ENCODE data around the gene OR6M1. TPM values are rescaled to one million over a fixed set of nuclear protein-coding genes. Genes with fewer than 3 reads are reported as not detected.

Gene OR6M1
- total RNA-seq (not detected), polyA plus RNA-seq (ENCODE audit: insufficient read length in 2 of 2) (not detected)
- long read RNA-seq, donor 1, result 0 reads
- long read RNA-seq, donor 2, partial matches to known transcripts, result 0 of 1 reads
- long read RNA-seq, donor 2, other reads (novel, unspliced or antisense), result 0 of 1 reads
- long read RNA-seq, donor 3, result 0 reads
- long read RNA-seq, donor 4, result 0 reads

GRCh38 chr11:123806249-123806648, at the start of gene OR6M1:
Gene OR6M1, minus strand, starts transcription at chr11:123806349. Its CDS starts 0 bp downstream, at chr11:123806349.
- Histone ChIP-seq H3K9me3 (ENCODE audit: control insufficient read depth, insufficient read depth, low read length) (no peaks in the 10 kb centered on the region), H3K4me3 (ENCODE audit: low read depth, low read length) (no peak within 1 kb of the TSS), H3K27me3 (ENCODE audit: control insufficient read depth, insufficient read depth, low read length) (no peaks in the 10 kb centered on the region), H3K4me1 (ENCODE audit: control insufficient read depth, insufficient read depth, low read length) (no peaks in the 10 kb centered on the region), H3K27ac (ENCODE audit: low read depth, low read length) (no peak within 1 kb of the TSS), H3K36me3 (ENCODE audit: control insufficient read depth, insufficient read depth, low read length) (no peaks in the 10 kb centered on the region)
- no peak for DNase-seq (ENCODE audit: low read depth in 4 of 6, low spot score in 6 of 6)
- WGBS (ENCODE audit: insufficient coverage), result 95% methylated on average over 3 of the region's 4 CpGs

- WGBS (ENCODE audit: insufficient coverage), result 96% methylated on average over 2 of the region's 2 CpGs
- Histone ChIP-seq H3K4me1 (ENCODE audit: control insufficient read depth, insufficient read depth, low read length) (no peaks in the 10 kb centered on the region), H3K36me3 (ENCODE audit: control insufficient read depth, insufficient read depth, low read length) (no peaks in the 10 kb centered on the region), H3K27ac (ENCODE audit: low read depth, low read length) (no peak overlapping the region), H3K4me3 (ENCODE audit: low read depth, low read length) (no peak overlapping the region), H3K27me3 (ENCODE audit: control insufficient read depth, insufficient read depth, low read length) (no peaks in the 10 kb centered on the region), H3K9me3 (ENCODE audit: control insufficient read depth, insufficient read depth, low read length) (no peaks in the 10 kb centered on the region)
- DNase-seq (ENCODE audit: low read depth in 4 of 6, low spot score in 6 of 6), result no peak
Observed at GRCh38 chr11:123853038-123853437, 46.9 kb upstream of the OR6M1 start.

GRCh38 chr11:123852321-123852720, 46.2 kb upstream of the OR6M1 start:
- Histone ChIP-seq H3K36me3 (ENCODE audit: control insufficient read depth, insufficient read depth, low read length) (no peaks in the 10 kb centered on the region), H3K4me1 (ENCODE audit: control insufficient read depth, insufficient read depth, low read length) (no peaks in the 10 kb centered on the region), H3K9me3 (ENCODE audit: control insufficient read depth, insufficient read depth, low read length) (no peaks in the 10 kb centered on the region), H3K4me3 (ENCODE audit: low read depth, low read length) (no peak overlapping the region), H3K27ac (ENCODE audit: low read depth, low read length) (no peak overlapping the region), H3K27me3 (ENCODE audit: control insufficient read depth, insufficient read depth, low read length) (no peaks in the 10 kb centered on the region)
- DNase-seq (ENCODE audit: low read depth in 4 of 6, low spot score in 6 of 6), result no peak

- no peak for DNase-seq (ENCODE audit: low read depth in 4 of 6, low spot score in 6 of 6)
- 91% methylated on average over 4 of the region's 4 CpGs for WGBS (ENCODE audit: insufficient coverage)
- Histone ChIP-seq H3K4me3 (ENCODE audit: low read depth, low read length) (no peak overlapping the region), H3K27me3 (ENCODE audit: control insufficient read depth, insufficient read depth, low read length) (no peaks in the 10 kb centered on the region), H3K27ac (ENCODE audit: low read depth, low read length) (no peak overlapping the region), H3K4me1 (ENCODE audit: control insufficient read depth, insufficient read depth, low read length) (no peaks in the 10 kb centered on the region), H3K36me3 (ENCODE audit: control insufficient read depth, insufficient read depth, low read length) (no peaks in the 10 kb centered on the region), H3K9me3 (ENCODE audit: control insufficient read depth, insufficient read depth, low read length) (no peaks in the 10 kb centered on the region)
Observed at GRCh38 chr11:123851110-123851509, 45.0 kb upstream of the OR6M1 start.

GRCh38 chr11:123841174-123841573, 35.0 kb upstream of the OR6M1 start:
- Histone ChIP-seq H3K4me3 (ENCODE audit: low read depth, low read length) (no peak overlapping the region), H3K4me1 (ENCODE audit: control insufficient read depth, insufficient read depth, low read length) (no peaks in the 10 kb centered on the region), H3K27me3 (ENCODE audit: control insufficient read depth, insufficient read depth, low read length) (no peaks in the 10 kb centered on the region), H3K36me3 (ENCODE audit: control insufficient read depth, insufficient read depth, low read length) (no peaks in the 10 kb centered on the region), H3K9me3 (ENCODE audit: control insufficient read depth, insufficient read depth, low read length) (no peaks in the 10 kb centered on the region), H3K27ac (ENCODE audit: low read depth, low read length) (no peak overlapping the region)
- no peak for DNase-seq (ENCODE audit: low read depth in 4 of 6, low spot score in 6 of 6)
- WGBS (ENCODE audit: insufficient coverage), result 93% methylated on average over 5 of the region's 6 CpGs

GRCh38 chr11:123839131-123839530, 33.0 kb upstream of the OR6M1 start:
- no peak for DNase-seq (ENCODE audit: low read depth in 4 of 6, low spot score in 6 of 6)
- Histone ChIP-seq H3K27ac (ENCODE audit: low read depth, low read length) (no peak overlapping the region), H3K27me3 (ENCODE audit: control insufficient read depth, insufficient read depth, low read length) (no peaks in the 10 kb centered on the region), H3K9me3 (ENCODE audit: control insufficient read depth, insufficient read depth, low read length) (no peaks in the 10 kb centered on the region), H3K36me3 (ENCODE audit: control insufficient read depth, insufficient read depth, low read length) (no peaks in the 10 kb centered on the region), H3K4me3 (ENCODE audit: low read depth, low read length) (no peak overlapping the region), H3K4me1 (ENCODE audit: control insufficient read depth, insufficient read depth, low read length) (no peaks in the 10 kb centered on the region)
- 93% methylated on average over 4 of the region's 5 CpGs for WGBS (ENCODE audit: insufficient coverage)

- Histone ChIP-seq H3K4me1 (ENCODE audit: control insufficient read depth, insufficient read depth, low read length) (no peaks in the 10 kb centered on the region), H3K27ac (ENCODE audit: low read depth, low read length) (no peak overlapping the region), H3K9me3 (ENCODE audit: control insufficient read depth, insufficient read depth, low read length) (no peaks in the 10 kb centered on the region), H3K36me3 (ENCODE audit: control insufficient read depth, insufficient read depth, low read length) (no peaks in the 10 kb centered on the region), H3K4me3 (ENCODE audit: low read depth, low read length) (no peak overlapping the region), H3K27me3 (ENCODE audit: control insufficient read depth, insufficient read depth, low read length) (no peaks in the 10 kb centered on the region)
- DNase-seq (ENCODE audit: low read depth in 4 of 6, low spot score in 6 of 6), result no peak
- WGBS (ENCODE audit: insufficient coverage), result no CpG with 5 or more reads among the region's 1 CpG
Observed at GRCh38 chr11:123838659-123839058, 32.5 kb upstream of the OR6M1 start.

GRCh38 chr11:123838199-123838598, 32.0 kb upstream of the OR6M1 start:
- Histone ChIP-seq H3K36me3 (ENCODE audit: control insufficient read depth, insufficient read depth, low read length) (no peaks in the 10 kb centered on the region), H3K4me3 (ENCODE audit: low read depth, low read length) (no peak overlapping the region), H3K27me3 (ENCODE audit: control insufficient read depth, insufficient read depth, low read length) (no peaks in the 10 kb centered on the region), H3K27ac (ENCODE audit: low read depth, low read length) (no peak overlapping the region), H3K9me3 (ENCODE audit: control insufficient read depth, insufficient read depth, low read length) (no peaks in the 10 kb centered on the region), H3K4me1 (ENCODE audit: control insufficient read depth, insufficient read depth, low read length) (no peaks in the 10 kb centered on the region)
- no peak for DNase-seq (ENCODE audit: low read depth in 4 of 6, low spot score in 6 of 6)
- 50% methylated on average over 2 of the region's 3 CpGs for WGBS (ENCODE audit: insufficient coverage)

GRCh38 chr11:123833095-123833494, 26.9 kb upstream of the OR6M1 start:
- no peak overlapping the region for H3K4me3 ChIP-seq (ENCODE audit: low read depth, low read length)
- H3K9me3 ChIP-seq (ENCODE audit: control insufficient read depth, insufficient read depth, low read length), result no peaks in the 10 kb centered on the region
- no peaks in the 10 kb centered on the region for H3K4me1 ChIP-seq (ENCODE audit: control insufficient read depth, insufficient read depth, low read length)
- WGBS (ENCODE audit: insufficient coverage), result no CpG with 5 or more reads among the region's 2 CpGs
- no peaks in the 10 kb centered on the region for H3K27me3 ChIP-seq (ENCODE audit: control insufficient read depth, insufficient read depth, low read length)
- no peak for DNase-seq (ENCODE audit: low read depth in 4 of 6, low spot score in 6 of 6)
- no peaks in the 10 kb centered on the region for H3K36me3 ChIP-seq (ENCODE audit: control insufficient read depth, insufficient read depth, low read length)
- H3K27ac ChIP-seq (ENCODE audit: low read depth, low read length), result no peak overlapping the region

GRCh38 chr11:123829745-123830144, 23.6 kb upstream of the OR6M1 start:
- Histone ChIP-seq H3K9me3 (ENCODE audit: control insufficient read depth, insufficient read depth, low read length) (no peaks in the 10 kb centered on the region), H3K36me3 (ENCODE audit: control insufficient read depth, insufficient read depth, low read length) (no peaks in the 10 kb centered on the region), H3K27me3 (ENCODE audit: control insufficient read depth, insufficient read depth, low read length) (no peaks in the 10 kb centered on the region), H3K27ac (ENCODE audit: low read depth, low read length) (no peak overlapping the region), H3K4me3 (ENCODE audit: low read depth, low read length) (no peak overlapping the region), H3K4me1 (ENCODE audit: control insufficient read depth, insufficient read depth, low read length) (no peaks in the 10 kb centered on the region)
- WGBS (ENCODE audit: insufficient coverage), result 93% methylated on average over 5 of the region's 7 CpGs
- DNase-seq (ENCODE audit: low read depth in 4 of 6, low spot score in 6 of 6), result no peak
